GM19468 (cell line): ENCODE measurements around the gene DPH7.
A peak's percentile ranks its signal among the peaks of the same experiment; 100 is the strongest.
"Not testable (repeated sequence)": the region's sequence is repeated elsewhere in the genome, so short reads cannot be mapped to it uniquely, and the experiment has no call there.

ENCODE experiments used
- ATAC-seq: cut with Tn5 transposase; IDR thresholded peaks from one replicate; pipeline ENCODE4 v1.9.1; 2021; ENCODE audit warnings: mild to moderate bottlenecking, moderate library complexity, moderate number of reproducible peaks; ENCODE audit not compliant: unreplicated experiment; ENCODE audit errors: extremely low read depth

DPH7 gene

DNA sequence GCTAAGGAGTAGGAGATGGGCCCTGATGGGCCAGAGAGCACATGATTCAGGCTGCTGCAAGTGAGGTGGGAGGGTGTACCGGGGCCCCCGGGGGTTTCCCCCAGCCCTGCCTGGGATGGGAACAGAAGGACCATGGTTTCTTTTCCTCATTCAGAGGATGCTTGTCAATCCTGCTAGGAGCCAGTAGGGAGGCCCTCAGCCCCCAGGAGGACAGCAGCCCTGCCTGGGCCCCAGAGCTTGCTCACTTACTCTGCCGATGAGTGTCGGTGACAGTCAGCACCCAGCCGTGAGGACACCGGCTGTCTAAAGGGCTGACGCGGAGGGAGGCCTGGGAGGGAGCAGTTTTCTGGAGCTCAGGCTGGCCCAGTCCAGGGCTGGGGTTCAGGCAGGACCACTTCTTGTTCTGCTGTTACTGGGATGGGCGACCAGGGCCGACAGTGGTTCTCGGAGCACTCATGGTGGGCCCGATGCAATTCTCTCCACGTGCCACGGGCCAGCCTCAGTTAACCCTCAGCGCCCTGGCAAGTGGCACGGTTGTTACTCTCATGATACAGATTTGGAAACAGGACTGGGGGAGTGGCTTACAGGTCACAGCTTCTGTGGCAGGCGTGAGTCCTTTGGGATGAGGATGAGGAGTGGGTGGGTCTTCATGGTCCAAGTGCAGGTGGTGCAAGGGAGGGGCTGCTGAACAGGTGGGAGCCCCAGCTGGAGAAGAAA lies 28.6 kb upstream of the DPH7 start:
- ATAC-seq: no peak

DNA sequence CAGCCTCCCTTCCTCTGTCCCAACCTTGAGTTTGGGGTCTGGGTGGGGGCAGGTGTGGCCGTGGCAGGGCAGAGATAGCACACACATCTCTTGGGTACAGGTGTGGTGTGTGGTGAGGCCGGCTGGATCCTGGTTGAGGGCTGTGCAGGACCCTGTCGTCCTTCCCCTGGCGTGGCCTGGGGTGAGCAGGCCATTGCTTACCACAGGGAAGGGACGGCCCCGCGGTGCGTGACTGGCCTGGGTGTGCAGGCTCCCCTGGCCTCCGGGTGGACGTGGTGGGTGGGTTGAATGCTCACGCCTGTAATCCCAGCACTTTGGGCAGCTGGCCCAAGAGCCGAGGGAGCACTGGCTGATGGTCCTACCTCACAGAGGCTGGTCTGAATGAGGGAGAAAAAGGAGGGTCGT lies 28.0 kb upstream of the DPH7 start:
- no peak for ATAC-seq

DNA sequence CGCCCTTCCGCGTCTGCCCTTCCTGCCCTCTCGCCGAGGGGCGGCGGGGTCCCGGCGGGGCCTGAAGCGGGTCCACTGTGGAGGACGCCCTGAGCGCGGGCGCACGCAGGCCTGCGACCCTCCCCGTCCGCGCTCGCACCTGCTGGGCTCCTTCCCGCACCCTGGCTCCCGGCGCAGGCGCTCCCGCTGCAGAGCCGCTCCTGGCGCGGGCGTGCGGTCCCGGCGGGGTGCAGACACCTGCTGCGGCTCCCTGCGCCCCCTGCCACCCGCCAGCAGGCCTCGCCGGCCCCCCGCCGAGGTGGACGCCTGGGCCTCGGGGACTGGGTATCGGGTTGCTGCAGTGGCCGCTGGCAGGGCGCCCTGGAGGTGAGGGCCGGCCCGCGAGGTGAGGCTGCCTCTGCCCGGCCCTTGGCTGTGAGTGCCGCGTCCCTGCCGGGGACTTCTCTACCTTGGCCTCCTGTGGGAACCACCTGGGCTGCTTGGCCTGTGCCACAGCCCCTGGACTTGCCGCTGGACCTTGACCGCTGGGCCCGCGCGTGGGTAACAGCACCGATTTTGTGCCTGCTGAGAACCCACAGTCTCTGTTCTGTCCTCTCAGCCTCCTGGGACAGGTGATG lies 27.4 kb upstream of the DPH7 start:
- peak; percentile 3 for ATAC-seq

- peak; percentile 48 for ATAC-seq
These were observed 26.6 kb upstream of the DPH7 start, which contains the start of gene ARRDC1 for GRCh38 chr9:137605121-137606004. Gene ARRDC1 (plus strand): TSS chr9:137605686. CDS start chr9:137605718, 32 bp downstream.

DNA sequence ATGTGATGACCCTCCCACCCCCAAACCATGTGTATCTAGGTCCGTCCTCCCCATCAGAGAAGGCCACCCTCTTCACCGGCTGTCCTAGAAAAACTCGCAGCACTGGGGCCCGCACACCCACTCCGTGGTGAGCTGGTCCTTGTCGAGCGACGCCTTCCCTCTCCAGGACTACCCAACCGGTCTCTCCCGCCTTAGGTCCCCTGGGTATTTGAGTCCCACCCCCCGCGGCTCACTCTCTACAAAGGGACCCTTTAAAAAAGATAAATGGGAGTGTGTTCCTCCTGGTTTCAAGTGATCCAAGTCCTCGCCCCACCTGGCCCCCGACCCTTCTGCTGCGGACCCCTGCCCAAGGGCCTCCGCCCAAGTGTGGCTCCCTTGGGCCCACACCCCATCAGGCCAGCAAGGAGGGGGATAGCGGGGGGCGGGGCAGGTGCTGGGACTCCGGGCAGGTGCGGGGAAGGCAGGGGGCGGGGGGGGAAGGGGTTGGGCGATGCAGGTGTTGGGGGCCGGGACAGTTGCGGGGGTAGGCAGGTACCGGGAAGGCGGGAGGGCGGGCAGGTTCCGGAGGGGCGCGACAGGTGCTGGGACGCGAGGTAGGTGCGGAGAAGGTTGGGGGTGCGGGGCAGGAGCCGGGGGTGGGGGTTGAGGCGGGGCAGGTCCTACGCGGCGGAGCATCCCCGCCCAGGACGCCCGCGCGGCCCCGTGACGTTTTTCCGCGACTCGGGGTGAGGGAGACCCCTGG lies 25.8 kb upstream of the DPH7 start:
- ATAC-seq: no peak

- ATAC-seq: no peak
These were observed 25.2 kb upstream of the DPH7 start for GRCh38 chr9:137603879-137604278.

- ATAC-seq: no peak
These were observed 23.9 kb upstream of the DPH7 start for GRCh38 chr9:137602661-137603060.

DNA sequence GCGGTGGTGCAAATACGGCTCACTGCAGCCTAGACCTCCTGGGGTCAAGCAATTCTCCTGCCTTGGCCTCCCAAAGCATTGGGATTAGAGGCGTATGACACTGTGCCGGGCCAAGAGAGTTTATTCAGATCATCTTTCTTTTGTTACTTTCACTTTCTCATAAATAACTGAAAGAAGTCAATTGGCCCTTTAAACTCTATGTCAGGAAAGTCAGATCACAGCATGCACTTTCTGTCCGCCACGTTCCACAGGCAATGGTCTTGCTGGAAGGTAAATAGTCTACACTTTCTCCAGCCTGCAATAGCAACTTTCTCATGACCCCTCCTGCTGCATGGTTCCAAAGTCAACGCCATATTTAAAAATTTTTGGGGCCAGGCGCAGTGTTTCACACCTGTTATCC lies 20.2 kb upstream of the DPH7 start:
- ATAC-seq: no peak

- ATAC-seq: not testable (repeated sequence)
These were observed 17.9 kb upstream of the DPH7 start for GRCh38 chr9:137596577-137596976.

DNA sequence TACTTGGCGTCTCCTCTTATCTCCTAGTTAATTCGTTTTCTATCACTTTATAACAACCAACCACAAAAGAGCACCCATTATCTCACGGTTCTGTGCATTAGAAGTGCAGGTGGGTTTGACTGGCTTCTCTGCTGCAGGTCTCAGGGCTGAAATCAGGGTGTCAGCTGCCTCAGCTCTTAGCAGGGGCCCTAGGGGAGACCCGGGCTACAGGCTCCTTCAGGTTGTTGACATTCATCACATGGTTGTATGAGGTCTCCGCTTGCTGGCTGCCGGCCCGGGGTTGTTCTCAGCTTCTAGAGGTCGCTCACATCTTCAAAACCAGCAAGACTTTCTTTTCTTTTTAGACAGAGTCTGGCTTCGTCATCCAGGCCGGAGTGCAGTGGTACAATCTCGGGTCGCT lies 14.5 kb upstream of the DPH7 start:
- ATAC-seq: no peak

DNA sequence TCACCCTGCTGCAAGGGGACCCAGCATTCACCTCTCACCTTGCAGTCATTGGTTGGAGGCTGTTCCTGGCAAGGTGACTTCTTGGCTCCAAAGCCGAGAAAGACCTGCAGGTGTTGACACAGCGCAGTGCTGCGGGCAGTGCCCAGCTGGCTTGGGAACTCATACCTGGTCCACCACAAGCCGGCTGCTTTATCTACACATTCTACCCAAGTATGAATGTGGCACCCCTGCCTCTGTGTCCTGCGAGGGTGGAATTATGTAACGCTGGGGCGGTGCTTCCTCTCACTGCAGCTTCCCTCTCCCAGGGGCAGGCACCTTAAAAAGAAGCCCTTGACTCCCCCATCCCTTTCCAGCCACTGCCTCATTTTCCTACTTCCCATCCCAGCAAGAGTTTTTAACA lies 14.0 kb upstream of the DPH7 start:
- no peak for ATAC-seq

- peak; percentile 57 for ATAC-seq
These were observed 12.0 kb upstream of the DPH7 start, which contains the start of gene ZMYND19 for GRCh38 chr9:137590469-137591383. Gene ZMYND19 (minus strand): TSS chr9:137590512. CDS start chr9:137590263, 249 bp downstream.

DNA sequence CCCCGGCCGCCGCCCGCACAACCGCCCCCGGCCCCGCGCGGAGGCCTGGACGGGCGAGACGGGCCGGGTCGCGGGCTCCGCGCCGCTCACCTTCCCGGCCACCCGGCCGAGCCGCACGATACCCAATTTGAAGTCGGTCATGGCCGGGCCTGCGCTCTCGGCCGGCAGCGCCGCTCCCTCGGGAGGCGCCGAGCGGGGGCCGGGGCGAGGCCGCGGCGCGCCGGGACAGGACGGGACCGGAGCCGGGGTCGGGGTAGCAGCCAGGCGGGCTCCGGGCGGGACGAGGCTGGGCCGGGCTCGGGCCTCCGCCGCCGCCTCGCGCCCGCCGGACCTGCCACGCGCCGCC lies 11.4 kb upstream of the DPH7 start:
- ATAC-seq: no peak

DNA sequence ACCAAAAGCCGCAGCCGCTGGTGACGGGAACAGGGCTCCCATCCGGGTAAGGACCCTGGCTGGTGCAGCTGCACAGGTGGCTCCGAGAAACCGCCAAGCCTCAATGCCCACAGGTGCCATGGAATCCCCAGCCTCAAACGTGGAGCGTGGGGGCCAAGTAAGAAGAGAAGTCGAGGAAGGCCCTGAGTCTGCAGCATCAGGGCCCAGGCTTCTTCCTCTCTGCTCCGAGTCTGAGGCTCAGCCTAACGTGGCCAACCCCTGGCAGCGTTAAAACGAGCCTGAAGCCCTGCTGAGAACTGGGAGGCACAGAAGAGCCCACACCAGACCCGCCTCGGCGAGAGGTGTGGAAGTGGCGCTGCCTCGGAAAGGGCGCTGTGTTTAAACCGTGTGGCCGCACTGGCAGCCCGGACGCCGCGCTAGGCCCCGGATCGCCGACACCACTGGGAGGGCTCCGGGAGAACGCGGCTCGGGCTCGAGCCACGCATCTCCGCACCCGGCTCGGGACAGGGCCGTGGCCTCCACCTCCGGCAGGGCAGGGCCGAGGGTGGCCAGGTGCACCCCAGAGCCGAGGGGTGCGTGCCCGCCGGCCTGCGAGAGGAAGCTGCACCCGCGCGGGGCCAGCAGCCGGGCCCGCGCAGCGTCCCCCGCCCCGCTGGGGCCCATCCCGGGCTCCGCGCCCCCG lies 10.9 kb upstream of the DPH7 start:
- ATAC-seq: no peak

- no peak for ATAC-seq
These were observed 10.2 kb upstream of the DPH7 start for GRCh38 chr9:137588891-137589290.

DNA sequence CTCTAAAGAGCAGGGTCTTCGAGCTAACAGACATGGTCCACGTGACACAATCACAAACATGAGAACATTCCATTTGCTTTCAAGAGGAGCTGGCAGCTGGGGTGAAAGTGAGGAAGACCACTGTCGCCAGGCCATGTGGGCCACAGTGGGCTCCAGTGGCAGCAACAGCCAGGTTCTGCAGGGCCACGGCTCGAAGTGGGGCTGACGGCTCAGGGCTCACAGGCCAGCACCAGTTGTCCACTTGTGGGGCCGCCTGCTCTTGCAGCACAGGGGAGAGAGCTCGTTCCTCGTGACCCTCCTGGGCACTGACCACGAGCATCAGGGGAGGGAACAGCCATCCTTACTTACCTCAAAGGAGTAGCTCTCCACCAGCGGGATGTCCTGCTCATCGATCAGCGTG lies 9.6 kb upstream of the DPH7 start:
- no peak for ATAC-seq

- no peak for ATAC-seq
These were observed 8.1 kb upstream of the DPH7 start for GRCh38 chr9:137586854-137587253.

- ATAC-seq: no peak
These were observed 5.2 kb upstream of the DPH7 start for GRCh38 chr9:137583957-137584356.

GRCh38 chr9:137583347-137583746 lies 4.6 kb upstream of the DPH7 start:
- ATAC-seq: no peak
